GM19239 (cell line): ENCODE results near the gene LMX1B.
"Not testable (repeated sequence)": the region's sequence is repeated elsewhere in the genome, so short reads cannot be mapped to it uniquely, and the experiment has no call there.

ENCODE experiments used
- DNase-seq: peaks from one replicate; pipeline ENCODE4 v3.0.0; 2011; ENCODE audit warnings: low spot score; ENCODE audit not compliant: insufficient read length
- FAIRE-seq: peaks from 2 replicates; lab custom pipeline; 2011; peaks lifted over from hg19 to GRCh38; lab: Jason Lieb, UNC

The LMX1B gene

GRCh38 chr9:126613651-126614050, at the start of gene LMX1B:
Gene LMX1B (plus strand): TSS chr9:126613928. CDS start chr9:126614450, 522 bp downstream.
- DNase-seq (peak; percentile 21), FAIRE-seq (no peak)

- no peak for FAIRE-seq
- no peak for DNase-seq
Observed at GRCh38 chr9:126564128-126564527, 49.6 kb upstream of the LMX1B start.

- DNase-seq (no peak), FAIRE-seq (no peak)
Observed at GRCh38 chr9:126564716-126565115, 49.0 kb upstream of the LMX1B start.

GRCh38 chr9:126565336-126566128, 48.2 kb upstream of the LMX1B start:
- DNase-seq (no peak), FAIRE-seq (no peak)

- DNase-seq = no peak
- no peak for FAIRE-seq
Observed at GRCh38 chr9:126569036-126569435, 44.7 kb upstream of the LMX1B start.

GRCh38 chr9:126578029-126578428, 35.7 kb upstream of the LMX1B start:
- DNase-seq (no peak), FAIRE-seq (no peak)

GRCh38 chr9:126580319-126580718, 33.4 kb upstream of the LMX1B start:
- FAIRE-seq, DNase-seq: not testable (repeated sequence)

- DNase-seq (no peak), FAIRE-seq (no peak)
Observed at GRCh38 chr9:126581893-126582292, 31.8 kb upstream of the LMX1B start.

- DNase-seq = no peak
- no peak for FAIRE-seq
Observed at GRCh38 chr9:126582427-126582826, 31.3 kb upstream of the LMX1B start.

GRCh38 chr9:126583144-126583760, 30.5 kb upstream of the LMX1B start:
- FAIRE-seq = no peak

GRCh38 chr9:126584611-126585010, 29.1 kb upstream of the LMX1B start:
- DNase-seq (no peak), FAIRE-seq (no peak)

More at GRCh38 chr9:126583144-126583760, 30.5 kb upstream of the LMX1B start:
- no peak for DNase-seq

GRCh38 chr9:126586236-126586635, 27.5 kb upstream of the LMX1B start:
- no peak for FAIRE-seq
- no peak for DNase-seq

GRCh38 chr9:126587187-126588185, 26.2 kb upstream of the LMX1B start:
- FAIRE-seq = no peak
- no peak for DNase-seq

GRCh38 chr9:126588491-126589168, 25.1 kb upstream of the LMX1B start:
- no peak for FAIRE-seq

GRCh38 chr9:126589349-126589748, 24.4 kb upstream of the LMX1B start:
- no peak for FAIRE-seq
- no peak for DNase-seq

More at GRCh38 chr9:126588491-126589168, 25.1 kb upstream of the LMX1B start:
- DNase-seq = no peak

- DNase-seq (no peak), FAIRE-seq (no peak)
Observed at GRCh38 chr9:126591083-126591482, 22.6 kb upstream of the LMX1B start.

- DNase-seq (no peak), FAIRE-seq (no peak)
Observed at GRCh38 chr9:126591922-126592321, 21.8 kb upstream of the LMX1B start.

GRCh38 chr9:126592461-126592860, 21.3 kb upstream of the LMX1B start:
- FAIRE-seq (no peak), DNase-seq (no peak)

- no peak for DNase-seq
- no peak for FAIRE-seq
Observed at GRCh38 chr9:126595982-126596381, 17.7 kb upstream of the LMX1B start.
